SIG-M5 treated with dmso at 0.1 percent for 504 hours (cell line): Measurements from ENCODE around the gene TXNRD1.
"Not testable (repeated sequence)": the region's sequence is repeated elsewhere in the genome, so short reads cannot be mapped to it uniquely, and the experiment has no call there.

Experiments
- DNase-seq: peaks from one replicate; lab custom pipeline; 2025; ENCODE audit not compliant: unreplicated experiment; lab: John Stamatoyannopoulos, UW

The TXNRD1 gene

DNA sequence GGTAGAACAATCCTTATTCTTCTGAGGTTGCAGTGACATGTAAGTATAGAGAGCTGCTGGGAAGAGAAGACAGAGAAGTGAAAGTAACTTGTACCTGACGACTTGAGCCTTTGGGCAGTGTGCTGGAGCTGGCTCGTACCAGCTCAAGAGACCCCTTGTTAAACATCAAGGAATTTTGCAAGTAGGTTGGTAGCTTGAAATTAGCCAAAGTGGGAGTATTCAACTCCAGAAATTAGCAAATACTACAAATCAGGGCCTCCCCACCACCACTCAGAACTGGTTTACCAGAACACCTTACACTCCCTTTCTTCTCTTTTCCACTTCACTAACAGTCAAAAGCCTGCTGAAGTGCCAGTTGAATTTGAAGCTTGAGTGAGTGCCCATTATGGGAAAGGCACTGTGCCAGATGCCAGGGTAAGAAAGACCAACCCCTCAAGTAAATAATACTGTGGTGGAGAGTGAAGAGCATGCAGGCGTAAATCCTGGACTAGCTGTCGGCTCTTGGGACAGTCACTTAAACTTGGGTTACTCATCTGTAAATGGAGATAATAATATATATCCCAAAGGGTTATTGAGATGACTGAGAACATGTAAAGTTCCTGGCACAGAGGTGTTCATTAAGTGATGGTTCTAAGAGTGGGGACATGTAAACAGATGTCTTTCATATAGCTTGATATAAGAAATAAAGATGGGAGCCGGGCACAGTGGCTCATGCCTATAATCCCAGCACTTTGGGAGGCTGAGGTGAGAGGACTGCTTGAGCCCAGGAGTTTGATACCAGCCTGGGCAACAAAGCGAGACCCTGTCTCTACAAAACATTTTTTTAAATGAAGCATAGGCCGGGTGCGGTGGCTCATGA is 60.9 kb downstream of the TXNRD1 start:
- DNase-seq: peak; percentile 23

- DNase-seq: no peak
Observed at GRCh38 chr12:104279164-104279563, 63.6 kb downstream of the TXNRD1 start.

DNA sequence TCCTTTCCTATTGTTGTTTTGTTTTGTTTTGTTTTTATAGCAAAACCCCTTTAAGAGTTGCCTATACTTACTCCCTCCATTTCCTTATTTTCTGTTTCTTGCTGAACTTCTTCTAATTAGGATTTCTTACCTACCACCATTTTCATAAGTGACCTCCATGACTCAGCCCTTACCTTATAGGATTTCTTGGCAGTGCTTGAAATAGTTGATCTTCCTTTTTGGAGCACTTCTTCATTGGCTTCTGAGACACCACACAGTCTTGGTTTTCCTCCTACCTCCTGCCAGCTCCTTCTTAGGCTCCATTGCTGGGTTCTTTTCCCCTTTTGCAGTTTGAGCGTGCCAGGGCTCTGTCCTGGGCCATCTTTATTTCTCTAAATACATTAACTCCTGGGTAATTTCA is 64.5 kb downstream of the TXNRD1 start:
- no peak for DNase-seq

DNA sequence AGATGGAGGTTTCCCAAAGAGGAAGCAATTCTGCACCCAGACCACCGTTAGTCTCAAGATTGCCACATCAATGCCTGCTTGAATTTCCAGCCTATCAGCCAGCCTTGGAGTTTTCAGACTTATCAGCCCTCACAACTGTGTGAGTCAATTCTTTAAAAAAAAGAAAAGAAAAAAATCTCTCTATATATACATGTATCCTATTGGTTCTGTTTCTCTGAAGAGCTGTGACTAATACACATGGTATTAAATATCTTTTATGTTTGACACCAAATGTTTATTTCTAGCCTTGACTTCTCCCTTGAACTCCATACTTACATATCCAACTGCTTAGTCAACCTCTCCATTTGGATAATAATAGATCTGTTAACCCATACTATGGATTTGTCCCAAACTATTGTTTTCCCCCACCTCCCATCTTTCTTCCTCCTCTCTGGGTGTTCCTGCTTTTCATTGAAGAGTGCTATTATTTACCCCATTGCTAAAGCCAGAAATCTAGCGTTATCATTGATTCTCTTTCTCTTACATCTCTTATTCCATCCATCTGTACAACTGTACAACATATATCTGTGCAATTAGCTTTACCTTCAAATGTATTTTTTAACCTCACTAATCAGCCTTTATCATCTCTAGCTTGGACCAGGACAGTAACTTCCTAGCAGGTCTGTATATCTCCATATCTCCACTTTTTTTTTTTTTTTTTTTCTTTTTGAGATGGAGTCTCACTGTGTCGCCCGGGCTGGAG is 65.3 kb downstream of the TXNRD1 start:
- peak; percentile 80 for DNase-seq

GRCh38 chr12:104281636-104282035 is 66.1 kb downstream of the TXNRD1 start:
- no peak for DNase-seq

DNA sequence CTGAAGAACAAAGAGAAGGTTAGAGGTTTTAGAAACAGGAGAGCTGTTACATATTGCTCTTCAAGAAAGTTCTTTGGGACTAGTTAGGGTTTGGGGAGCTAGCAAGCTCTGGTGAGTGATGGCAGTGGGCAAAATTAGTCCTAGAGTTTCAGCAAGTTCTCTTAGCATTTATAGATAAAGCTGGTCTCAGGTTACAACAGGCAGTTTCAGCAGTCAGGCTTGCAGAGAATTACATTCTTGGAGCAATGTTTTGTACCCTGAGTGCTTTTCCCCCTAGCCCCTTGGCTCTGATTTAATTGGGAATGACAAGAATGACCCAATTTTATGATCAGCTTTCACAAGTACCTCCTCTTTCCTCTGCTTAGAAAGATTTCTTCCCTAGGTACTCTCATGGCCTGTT is 66.5 kb downstream of the TXNRD1 start:
- no peak for DNase-seq

- DNase-seq: no peak
Observed at GRCh38 chr12:104285740-104286515, 70.3 kb downstream of the TXNRD1 start.

DNA sequence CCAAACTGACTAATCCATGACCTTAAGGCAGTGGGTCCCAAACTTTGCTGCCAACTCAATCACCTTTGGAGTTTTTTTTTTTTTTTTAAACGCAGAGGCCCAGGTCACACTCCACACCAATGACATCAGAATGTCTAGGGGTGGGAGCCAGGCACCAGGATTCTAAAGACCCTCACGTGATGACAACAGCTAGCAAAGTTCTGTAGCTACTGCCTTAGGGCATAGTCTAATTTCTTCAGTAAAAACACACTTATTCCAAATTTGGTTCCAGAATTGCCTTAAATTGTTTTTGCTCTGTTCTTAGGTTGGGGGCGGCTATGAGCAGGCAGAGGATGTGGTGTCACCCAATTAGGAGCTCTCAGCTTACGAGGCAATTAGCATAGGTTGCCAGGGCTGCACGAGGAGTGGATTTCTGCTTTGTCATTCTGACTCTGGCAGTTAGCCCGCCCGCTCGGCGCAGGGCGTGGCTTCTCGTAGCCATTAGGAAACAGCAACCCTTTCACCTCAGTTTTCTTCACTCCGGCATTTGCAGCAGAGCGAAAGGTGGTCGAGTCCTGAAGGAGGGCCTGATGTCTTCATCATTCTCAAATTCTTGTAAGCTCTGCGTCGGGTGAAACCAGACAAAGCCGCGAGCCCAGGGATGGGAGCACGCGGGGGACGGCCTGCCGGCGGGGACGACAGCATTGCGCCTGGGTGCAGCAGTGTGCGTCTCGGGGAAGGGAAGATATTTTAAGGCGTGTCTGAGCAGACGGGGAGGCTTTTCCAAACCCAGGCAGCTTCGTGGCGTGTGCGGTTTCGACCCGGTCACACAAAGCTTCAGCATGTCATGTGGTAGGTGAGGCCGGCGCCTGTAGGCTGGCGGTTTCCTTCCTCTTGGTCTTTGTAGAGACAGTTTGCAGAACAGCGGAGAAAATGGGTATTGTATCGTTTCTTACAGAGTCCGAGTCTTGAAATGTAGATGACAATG is 71.2 kb downstream of the TXNRD1 start:
- DNase-seq: peak; percentile 99

GRCh38 chr12:104288635-104289274 is 73.2 kb downstream of the TXNRD1 start:
- peak; percentile 90 for DNase-seq

DNA sequence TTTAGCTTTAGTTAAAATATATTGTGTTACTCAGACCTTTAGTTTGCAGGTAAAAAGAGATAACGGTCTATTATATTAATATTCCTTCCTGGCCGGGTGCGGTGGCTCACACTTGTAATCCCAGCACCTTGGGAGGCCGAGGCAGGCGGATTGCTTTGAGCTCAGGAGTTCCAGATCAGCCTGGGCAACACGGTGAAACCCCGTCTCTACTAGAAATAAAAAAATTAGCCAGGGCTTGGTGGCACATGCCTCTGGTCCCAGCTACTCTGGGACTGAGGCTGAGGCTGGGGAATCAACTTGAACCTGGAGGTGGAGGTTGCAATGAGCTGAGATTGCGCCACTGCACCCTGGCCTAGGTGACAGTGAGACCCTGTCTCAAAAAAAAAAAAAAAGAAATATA is 74.7 kb downstream of the TXNRD1 start:
- no peak for DNase-seq

DNA sequence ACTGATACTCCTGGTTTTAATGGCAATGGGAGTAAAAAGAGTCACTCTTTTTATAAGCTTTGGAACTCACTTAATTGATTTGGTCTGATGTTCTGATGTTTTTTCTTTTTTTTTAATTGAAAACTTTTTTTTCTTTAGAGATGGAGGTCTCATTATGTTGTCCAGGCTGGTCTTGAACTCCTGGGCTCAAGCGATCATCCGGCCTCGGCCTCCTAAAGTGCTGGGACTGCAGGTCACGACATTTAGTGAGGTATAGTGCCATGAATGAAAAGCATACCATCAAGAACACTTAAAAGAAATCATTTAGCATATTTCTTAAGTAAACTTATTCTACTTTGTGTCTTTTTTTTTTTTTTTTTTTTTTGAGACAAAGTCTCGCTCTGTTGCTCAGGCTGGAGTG is 75.3 kb downstream of the TXNRD1 start:
- DNase-seq: no peak

DNA sequence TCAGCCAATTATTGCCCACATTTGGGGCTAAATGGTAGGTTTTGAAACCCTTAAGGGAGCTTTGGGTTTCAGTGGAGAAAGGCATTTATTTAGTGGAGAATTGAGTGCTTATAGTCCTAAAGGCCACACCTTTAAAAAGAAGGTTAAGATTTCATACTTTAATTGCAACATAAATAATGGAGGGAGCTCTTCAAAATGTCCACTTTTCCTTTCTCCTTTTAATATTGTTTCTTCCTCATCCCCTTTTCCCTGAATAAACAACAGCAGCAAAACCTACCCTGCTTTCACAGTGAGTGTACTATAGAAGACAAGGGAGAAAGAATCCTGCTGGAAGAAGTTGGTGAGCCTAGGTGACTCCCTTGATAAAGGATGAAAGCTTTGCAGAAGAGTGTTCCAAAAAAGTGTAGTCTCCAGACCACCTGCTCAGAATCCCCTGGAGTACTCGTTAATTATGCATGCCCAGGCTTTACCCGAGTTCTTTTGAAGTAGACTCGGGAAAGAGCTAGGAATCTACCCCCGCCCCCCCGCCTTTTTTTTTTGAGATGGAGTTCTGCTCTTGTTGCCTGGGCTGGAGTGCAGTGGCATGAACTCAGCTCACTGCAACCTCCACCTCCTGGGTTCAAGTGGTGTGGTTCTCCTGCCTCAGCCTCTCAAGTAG is 76.4 kb downstream of the TXNRD1 start:
- DNase-seq: no peak

DNA sequence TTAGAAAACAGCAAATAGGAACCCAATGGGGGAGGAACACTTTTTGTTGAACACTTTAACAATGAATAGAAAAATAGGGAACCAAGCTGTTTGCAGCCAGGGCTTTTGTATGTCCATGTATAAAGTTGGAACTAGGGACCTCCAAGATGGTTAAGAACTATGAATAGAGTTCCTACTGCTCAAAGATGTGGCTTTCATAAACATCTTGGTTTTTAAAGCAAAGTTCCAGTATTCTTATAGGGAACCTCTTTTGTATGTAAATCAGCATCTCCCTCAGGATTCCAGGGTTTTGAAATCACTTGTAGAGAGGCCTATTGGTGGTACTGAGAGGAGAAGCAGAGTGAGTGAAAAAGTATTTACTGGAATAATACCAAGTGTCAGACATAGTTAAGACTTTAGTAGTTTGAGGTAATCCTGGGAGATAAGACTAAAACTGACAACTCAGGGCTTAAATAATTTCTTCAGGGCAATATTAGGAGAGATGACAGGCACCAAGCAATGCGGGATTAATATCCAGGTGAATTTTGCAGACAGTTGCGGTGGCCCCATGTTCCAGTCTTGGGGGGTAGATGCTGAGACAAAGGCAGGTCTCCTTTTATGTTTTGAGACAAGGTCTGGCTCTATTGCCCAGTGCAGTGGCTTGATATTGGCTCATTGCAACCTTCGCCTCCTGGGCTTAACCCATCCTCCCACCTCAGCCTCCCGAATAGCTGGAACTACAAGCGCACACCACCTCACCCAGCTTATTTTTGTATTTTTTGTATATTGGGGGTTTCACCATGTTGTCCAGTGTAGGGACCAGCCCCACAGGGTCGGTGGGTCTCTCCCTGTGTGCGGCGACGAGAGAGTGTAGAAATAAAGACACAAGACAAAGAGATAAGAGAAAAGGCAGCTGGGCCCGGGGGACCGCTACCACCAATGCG is 77.6 kb downstream of the TXNRD1 start:
- no peak for DNase-seq

DNA sequence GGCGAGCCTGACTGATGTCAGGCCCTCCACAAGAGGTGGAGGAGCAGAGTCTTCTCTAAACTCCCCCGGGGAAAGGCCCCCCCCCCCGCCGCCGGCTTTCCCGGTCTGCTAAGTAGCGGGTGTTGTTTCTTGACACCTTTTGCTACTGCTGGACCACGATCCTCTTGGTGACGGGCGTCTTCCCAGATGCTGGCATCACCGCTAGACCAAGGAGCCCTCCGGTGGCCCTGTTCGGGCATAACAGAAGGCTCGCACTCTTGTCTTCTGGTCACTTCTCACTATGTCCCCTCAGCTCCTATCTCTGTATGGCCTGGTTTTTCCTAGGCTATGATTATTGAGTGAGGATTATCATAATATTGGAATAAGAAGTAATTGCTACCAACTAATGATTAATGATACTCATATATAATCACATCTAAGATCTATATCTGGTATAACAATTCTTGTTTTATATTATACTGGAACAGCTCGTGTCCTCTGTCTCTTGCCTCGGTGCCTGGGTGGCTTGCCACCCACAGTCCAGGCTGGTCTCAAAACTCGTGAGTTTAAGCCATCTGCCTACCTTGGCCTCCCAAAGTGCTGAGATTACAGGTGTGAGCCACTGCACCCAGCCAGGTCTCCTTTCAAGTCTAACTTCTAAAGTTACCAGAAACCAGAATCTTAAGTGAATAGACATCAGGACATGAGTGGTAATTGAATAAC is 78.7 kb downstream of the TXNRD1 start:
- DNase-seq: not testable (repeated sequence)

- no peak for DNase-seq
Observed at GRCh38 chr12:104294927-104295668, 79.5 kb downstream of the TXNRD1 start.

GRCh38 chr12:104295954-104296353 is 80.4 kb downstream of the TXNRD1 start:
- DNase-seq: no peak

DNA sequence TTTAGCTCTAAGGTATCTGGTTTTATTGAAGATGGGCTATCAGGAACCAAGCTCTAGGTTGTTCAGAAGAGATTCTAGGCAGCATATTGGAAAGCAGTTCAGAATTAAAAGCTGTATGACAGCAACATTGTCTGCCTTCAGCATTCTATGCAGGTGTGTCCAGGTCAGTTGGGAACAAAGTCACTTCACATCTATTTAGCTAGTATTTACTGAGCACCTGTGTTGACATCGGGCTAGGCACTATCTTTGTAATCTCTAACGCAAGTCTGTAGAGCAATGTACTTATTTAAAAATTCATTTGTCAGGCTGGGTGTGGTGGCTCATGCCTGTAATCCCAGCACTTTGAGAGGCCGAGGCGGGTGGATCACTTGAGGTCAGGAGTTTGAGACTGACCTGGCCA is 81.1 kb downstream of the TXNRD1 start:
- no peak for DNase-seq
